Right lobe of liver (tissue), 6 donors: ENCODE results near the gene B9D1. TPM values are rescaled to one million over a fixed set of nuclear protein-coding genes. Genes with fewer than 3 reads are reported as not detected.

Experiments
- ATAC-seq, 4 donors: fragments of 200-7000 bp; cut with Tn5 transposase; one replicate each; pipeline ENCODE4 v1.9.1; 2020; ENCODE audit warnings: mild to moderate bottlenecking in 4 of 4, moderate library complexity in 4 of 4
- DNase-seq, 3 donors: peaks; one replicate each; pipeline ENCODE4 v3.0.0-alpha.2; 2020
- H3K27ac ChIP-seq, 3 donors: fragments of 200-600 bp; one replicate each; pipeline ENCODE4 v1.8.0; 2022
- H3K27me3 ChIP-seq, 2 donors: fragments of 200-600 bp; one replicate each; pipeline ENCODE4 v1.8.0; 2022
- H3K36me3 ChIP-seq, 4 donors: fragments of 200-600 bp; sonication (generic) in 1 of 4; one replicate each; pipeline versions ENCODE4 v1.5.1 to v1.8.0; 2017 to 2022; ENCODE audit warnings: control low read depth in 1 of 4
- H3K4me1 ChIP-seq, 4 donors: fragments of 200-600 bp; sonication (generic) in 1 of 4; one replicate each; pipeline versions ENCODE4 v1.5.1 to v1.8.0; 2017 to 2022; ENCODE audit warnings: control low read depth in 1 of 4
- H3K4me3 ChIP-seq, 3 donors: fragments of 200-600 bp; one replicate each; pipeline ENCODE4 v1.8.0; 2022
- H3K9me3 ChIP-seq, 4 donors: fragments of 200-600 bp; sonication (generic) in 1 of 4; one replicate each; pipeline versions ENCODE4 v1.5.1 to v1.8.0; 2017 to 2022; ENCODE audit warnings: control low read depth in 1 of 4
- POLR2A ChIP-seq: fragments of 450-650 bp; IDR thresholded peaks from one replicate; pipeline ENCODE4 v1.6.1; 2017; ENCODE audit warnings: antibody characterized with exemption, mild to moderate bottlenecking
- WGBS: methylation state at CpG from one replicate; pipeline ENCODE4 v1.1.6; 2018; ENCODE audit warnings: low coverage, low lambda C conversion rate; ENCODE audit not compliant: insufficient coverage; ENCODE audit errors: missing lambda C conversion rate; 5-methylcytosine and 5-hydroxymethylcytosine counted together
- intact Hi-C, 2 donors: fragments of 100-400 bp; cut with DNase I; formaldehyde crosslinking; loops; one replicate each; pipeline versions ENCODE4 v1.11.2 to v1.14.1; 2022
- total RNA-seq, 6 experiments: library from RNA; depleted of rRNA in 2 of 6; stranded (reverse); fragments of >200 nt in 2 of 6; fragmentation: NEBNext Ultra II Directional in 3 of 6; extraction: Animal tissue kit (Norgen Biotek cat#: 25700) in 3 of 6; gene quantifications; one replicate each; pipeline versions ENCODE4 v1.1.0 to v1.2.4, GENCODE V29; 2016 to 2023
- TF ChIP-seq, protein P1 (sequence below), 4 donors: fragments of 200-600 bp in 3 of 4; fragments of 450-650 bp in 1 of 4; IDR thresholded peaks; one replicate each; pipeline versions ENCODE4 v1.5.1 to v1.8.0; 2016 to 2022; ENCODE audit warnings: antibody characterized with exemption in 4 of 4, mild to moderate bottlenecking in 2 of 4
- donor health status: DM: no; HTN: yes; CAD: no.
- donor health status: DM: no; HTN: no; CAD: no.
- donor health status: DM: no; HTN: no; CAD: no.
- donor health status: DM: no; HTN: yes; CAD: no.
- donor health status: DM: no; HTN: yes; CAD: no.

The B9D1 gene
- total RNA-seq, 6 experiments from 2014 or later: 2.3 to 27.9 (median 5.7) TPM

DNA sequence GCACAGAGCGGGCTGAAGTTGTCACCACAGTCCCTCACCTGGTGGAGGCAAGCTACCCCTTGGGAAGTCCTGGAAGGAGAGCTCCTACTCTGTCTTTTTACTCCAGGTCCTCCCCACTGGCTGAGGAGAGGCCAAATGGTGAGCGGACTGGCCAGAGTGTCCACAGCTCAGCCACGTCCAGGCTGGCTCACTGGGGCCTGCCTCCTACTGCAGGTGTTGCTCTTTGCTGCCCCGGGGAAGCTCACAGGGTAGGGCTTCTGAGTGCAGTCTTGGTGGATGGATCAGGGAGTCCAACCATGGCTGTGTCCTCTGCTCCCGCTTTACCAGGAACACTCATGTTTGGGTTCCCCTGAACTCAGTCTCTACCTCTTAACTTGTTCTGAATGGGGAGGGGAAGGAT is 2.7 kb downstream of the B9D1 start:
- Histone ChIP-seq H3K36me3 (no peaks in the 10 kb centered on the region), H3K4me3 (no peak overlapping the region), H3K27me3 (no peaks in the 10 kb centered on the region), H3K4me1 (peaks cover 0 to 6% (median 2%) of the 10 kb centered on the region in 4 donors), H3K27ac (no peak overlapping the region), H3K9me3 (no peaks in the 10 kb centered on the region)
- no peak for TF ChIP-seq POLR2A
- TF ChIP-seq, protein P1, sequence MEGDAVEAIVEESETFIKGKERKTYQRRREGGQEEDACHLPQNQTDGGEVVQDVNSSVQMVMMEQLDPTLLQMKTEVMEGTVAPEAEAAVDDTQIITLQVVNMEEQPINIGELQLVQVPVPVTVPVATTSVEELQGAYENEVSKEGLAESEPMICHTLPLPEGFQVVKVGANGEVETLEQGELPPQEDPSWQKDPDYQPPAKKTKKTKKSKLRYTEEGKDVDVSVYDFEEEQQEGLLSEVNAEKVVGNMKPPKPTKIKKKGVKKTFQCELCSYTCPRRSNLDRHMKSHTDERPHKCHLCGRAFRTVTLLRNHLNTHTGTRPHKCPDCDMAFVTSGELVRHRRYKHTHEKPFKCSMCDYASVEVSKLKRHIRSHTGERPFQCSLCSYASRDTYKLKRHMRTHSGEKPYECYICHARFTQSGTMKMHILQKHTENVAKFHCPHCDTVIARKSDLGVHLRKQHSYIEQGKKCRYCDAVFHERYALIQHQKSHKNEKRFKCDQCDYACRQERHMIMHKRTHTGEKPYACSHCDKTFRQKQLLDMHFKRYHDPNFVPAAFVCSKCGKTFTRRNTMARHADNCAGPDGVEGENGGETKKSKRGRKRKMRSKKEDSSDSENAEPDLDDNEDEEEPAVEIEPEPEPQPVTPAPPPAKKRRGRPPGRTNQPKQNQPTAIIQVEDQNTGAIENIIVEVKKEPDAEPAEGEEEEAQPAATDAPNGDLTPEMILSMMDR (IDR thresholded peaks at IDR 0.05): no peak
- ATAC-seq (no peak), DNase-seq (peak in 1 of 3 donors; percentile 35)
- WGBS: 100% methylated on average over 1 of the region's 5 CpGs
- intact Hi-C loops: loop anchor here in 1 of 2 donors (10.0 kb wide), 2 partner anchors 65 to 95 kb away; no protein-coding TSS in a partner anchor

DNA sequence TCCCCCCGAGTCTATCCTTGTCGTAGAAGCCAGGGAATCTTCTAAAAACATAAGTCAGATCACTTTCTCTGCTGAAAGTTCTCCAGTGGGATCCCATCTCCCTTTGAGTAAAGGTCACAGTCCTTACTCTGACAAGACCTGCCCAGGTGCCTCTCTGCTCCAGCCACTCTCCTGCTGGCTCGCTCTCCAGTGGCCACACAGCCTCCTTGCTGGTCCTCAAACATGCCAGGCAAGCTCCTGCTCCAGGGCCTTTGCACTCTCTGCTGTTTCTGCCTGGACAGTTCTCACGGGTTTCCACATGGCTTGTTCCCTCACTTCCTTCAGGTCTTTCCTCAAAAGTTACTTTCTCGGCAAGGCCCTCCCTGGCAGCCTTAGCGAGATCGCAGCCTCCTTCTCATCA is 3.4 kb downstream of the B9D1 start:
- no peaks in the 10 kb centered on the region for H3K9me3 ChIP-seq
- no peak for ATAC-seq
- H3K27me3 ChIP-seq: no peaks in the 10 kb centered on the region
- H3K4me1 ChIP-seq: peaks cover 0 to 6% (median 2%) of the 10 kb centered on the region in 4 donors
- intact Hi-C loops: loop anchor here in 1 of 2 donors (10.0 kb wide), 1 partner anchor 64 kb away; no protein-coding TSS in a partner anchor
- DNase-seq: no peak
- H3K4me3 ChIP-seq: no peak overlapping the region
- WGBS: 91% methylated on average over 7 of the region's 7 CpGs
- H3K36me3 ChIP-seq: no peaks in the 10 kb centered on the region
- no peak for TF ChIP-seq POLR2A
- TF ChIP-seq, protein P1 (IDR thresholded peaks at IDR 0.05): no peak
- H3K27ac ChIP-seq: no peak overlapping the region

DNA sequence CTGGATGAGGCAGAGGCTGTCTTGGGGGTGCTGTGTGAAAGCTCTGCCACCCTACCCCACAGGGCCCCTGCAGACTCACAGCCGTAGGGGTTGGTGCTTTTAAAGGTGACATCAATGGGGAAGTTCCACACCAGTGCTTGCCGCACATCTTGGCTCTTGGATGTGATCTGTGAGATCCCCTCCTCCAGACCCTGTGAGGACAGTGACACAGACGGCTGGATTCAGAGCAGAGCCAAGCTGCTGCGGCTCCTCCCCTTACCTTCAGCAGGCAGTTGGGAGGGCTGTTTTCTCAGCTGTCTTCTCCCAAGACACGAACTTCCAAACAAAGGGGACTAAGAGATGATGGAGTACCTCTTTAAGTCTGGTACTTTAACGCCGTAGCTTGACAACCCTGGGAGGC is 4.8 kb downstream of the B9D1 start:
- WGBS: 79% methylated on average over 4 of the region's 7 CpGs

DNA sequence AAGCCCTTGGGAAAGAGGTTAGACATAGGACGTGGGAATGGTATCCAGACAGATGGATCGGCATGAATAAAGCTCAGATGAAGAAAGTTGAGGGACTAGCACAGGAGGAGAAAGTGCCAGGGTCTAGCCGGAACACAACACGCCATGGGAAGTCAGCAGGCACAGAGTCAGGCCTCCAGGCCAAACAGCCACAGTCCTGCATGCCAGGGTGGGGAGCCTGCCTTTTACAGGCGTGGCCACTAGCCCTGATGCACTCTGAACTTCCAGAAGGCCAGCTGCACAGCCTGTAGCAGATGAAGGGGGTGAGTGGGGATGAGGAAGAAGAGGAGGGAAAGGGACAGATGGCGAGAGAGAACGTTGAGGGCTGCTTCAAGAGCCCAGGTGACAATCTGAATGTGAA is 5.2 kb downstream of the B9D1 start:
- intact Hi-C loops: loop anchor here in 1 of 2 donors (10.0 kb wide), 1 partner anchor 63 kb away; no protein-coding TSS in a partner anchor
- ATAC-seq (no peak), DNase-seq (no peak)
- Histone ChIP-seq H3K4me3 (no peak overlapping the region), H3K27ac (no peak overlapping the region), H3K36me3 (no peaks in the 10 kb centered on the region), H3K4me1 (peaks cover 0 to 6% (median 0%) of the 10 kb centered on the region in 4 donors), H3K9me3 (no peaks in the 10 kb centered on the region), H3K27me3 (no peaks in the 10 kb centered on the region)
- TF ChIP-seq POLR2A: no peak
- TF ChIP-seq, protein P1 (IDR thresholded peaks at IDR 0.05): no peak
- WGBS: 94% methylated on average over 6 of the region's 7 CpGs

More for the DNA sequence above, 4.8 kb downstream of the B9D1 start:
- Histone ChIP-seq H3K27me3 (no peaks in the 10 kb centered on the region), H3K27ac (no peak overlapping the region), H3K36me3 (no peaks in the 10 kb centered on the region), H3K4me1 (peaks cover 0 to 6% (median 0%) of the 10 kb centered on the region in 4 donors), H3K9me3 (no peaks in the 10 kb centered on the region), H3K4me3 (no peak overlapping the region)
- DNase-seq: no peak
- TF ChIP-seq POLR2A: no peak
- TF ChIP-seq, protein P1 (IDR thresholded peaks at IDR 0.05): no peak
- ATAC-seq: no peak
- intact Hi-C loops: loop anchor here in 1 of 2 donors (10.0 kb wide), 1 partner anchor 63 kb away; no protein-coding TSS in a partner anchor
